K562 (cell line): ENCODE data around the gene TK1.

ENCODE experiments used
- CTCF ChIP-seq, 3 experiments: IDR thresholded peaks in 2 of 3; conservative IDR thresholded peaks in 1 of 3; 2 replicates each; pipeline ENCODE4 v1.5.1; 2011 to 2012; ENCODE audit warnings: low read length in 3 of 3, mild to moderate bottlenecking in 3 of 3, control low read depth in 2 of 3, improper control_type of control experiment in 1 of 3, inconsistent platforms in 1 of 3, low read depth in 1 of 3, mixed read lengths in 1 of 3, moderate library complexity in 1 of 3; ENCODE audit not compliant: insufficient read depth in 2 of 3
- EZH2 ChIP-seq: IDR thresholded peaks from 2 replicates; pipeline ENCODE4 v1.6.1; 2012; ENCODE audit warnings: low read depth, mild to moderate bottlenecking, inconsistent platforms, low read length, borderline replicate concordance
- MAFG ChIP-seq: fragments of 450-650 bp; conservative IDR thresholded peaks from 2 replicates; pipeline ENCODE4 v1.6.1; 2016; ENCODE audit warnings: missing genetic modification characterization, missing compliant biosample characterization
- MCM7 ChIP-seq, 2 experiments: fragments of 450-650 bp; IDR thresholded peaks; 2 replicates each; pipeline ENCODE4 v1.6.1; 2016 to 2018
- MECOM ChIP-seq: fragments of 250-450 bp; sonication (Bioruptor Pico); IDR thresholded peaks from 2 replicates; pipeline ENCODE4 v1.8.0; 2022; ENCODE audit warnings: inconsistent platforms
- RBBP5 ChIP-seq: fragments of 200-600 bp; sonication (generic); IDR thresholded peaks from 2 replicates; pipeline ENCODE4 v1.6.1; 2012; ENCODE audit warnings: borderline replicate concordance, mild to moderate bottlenecking, low read length, control low read depth, inconsistent platforms; ENCODE audit not compliant: insufficient read depth, poor library complexity, severe bottlenecking
- REST ChIP-seq, 2 experiments: fragments of 450-650 bp; formaldehyde crosslinking in 1 of 2; IDR thresholded peaks; 2 replicates each; pipeline versions ENCODE4 v1.4.0 to v1.6.1; 2014 to 2020; ENCODE audit warnings: mild to moderate bottlenecking in 2 of 2, borderline replicate concordance in 1 of 2, low read depth in 1 of 2
- SIN3A ChIP-seq, 2 experiments: fragments of 150-350 bp in 1 of 2; IDR thresholded peaks; 2 replicates each; pipeline ENCODE4 v1.6.1; 2011 to 2016; ENCODE audit warnings: borderline replicate concordance in 2 of 2, low read depth in 2 of 2, low read length in 2 of 2, mild to moderate bottlenecking in 2 of 2, moderate library complexity in 2 of 2; ENCODE audit not compliant: control insufficient read depth in 1 of 2
- SP1 ChIP-seq: sonication (generic); formaldehyde crosslinking; IDR thresholded peaks from 2 replicates; pipeline ENCODE4 v1.8.1; 2022; ENCODE audit warnings: mild to moderate bottlenecking, missing genetic modification reagents
- STAT5B ChIP-seq: fragments of 250-450 bp; sonication (Bioruptor Pico); IDR thresholded peaks from 2 replicates; pipeline ENCODE4 v1.8.0; 2021; ENCODE audit warnings: mild to moderate bottlenecking, inconsistent platforms
- TAF15 ChIP-seq: fragments of 200-400 bp; formaldehyde crosslinking; IDR thresholded peaks from 2 replicates; pipeline ENCODE4 v1.6.1; 2017; ENCODE audit warnings: mild to moderate bottlenecking, low read depth, low read length, moderate library complexity
- ZBTB33 ChIP-seq: sonication (generic); formaldehyde crosslinking; IDR thresholded peaks from 2 replicates; pipeline ENCODE4 v1.8.1; 2023; ENCODE audit warnings: mild to moderate bottlenecking, missing genetic modification reagents
- ZSCAN32 ChIP-seq: fragments of 450-650 bp; formaldehyde crosslinking; IDR thresholded peaks from 2 replicates; pipeline ENCODE4 v1.4.0; 2020; ENCODE audit warnings: mild to moderate bottlenecking, moderate library complexity

- TF ChIP-seq CTCF (IDR thresholded peaks at IDR 0.05 in 2 of 3, conservative IDR thresholded peaks at IDR 0.05 in 1 of 3; ENCODE audit: insufficient read depth in 2 of 3, low read depth in 1 of 3, low read length in 3 of 3), result no peak; a peak in 1 of 6 replicates
- no peak for TF ChIP-seq MAFG (tag)
- no peak for TF ChIP-seq STAT5B (CRISPR knock-in tag)
- no peak for TF ChIP-seq TAF15
- no peak for TF ChIP-seq MECOM
- TF ChIP-seq SP1 (CRISPR knock-in tag), result no peak
- TF ChIP-seq RBBP5, result no peak
- TF ChIP-seq EZH2, result no peak
- no peak for TF ChIP-seq SIN3A (IDR thresholded peaks at IDR 0.05; ENCODE audit: borderline replicate concordance in 2 of 2, control insufficient read depth in 1 of 2, low read depth in 2 of 2, low read length in 2 of 2)
- TF ChIP-seq MCM7 (IDR thresholded peaks at IDR 0.05), result no peak
- TF ChIP-seq REST (IDR thresholded peaks at IDR 0.05; ENCODE audit: borderline replicate concordance), result no peak
- TF ChIP-seq REST (CRISPR knock-in tag; IDR thresholded peaks at IDR 0.05; ENCODE audit: low read depth), result no peak
- TF ChIP-seq ZBTB33 (CRISPR knock-in tag), result no peak
- no peak for TF ChIP-seq ZSCAN32
These were observed 56.8 kb downstream of the TK1 start for GRCh38 chr17:78130090-78130436.
